ENCODE results near the gene ITGA3.

The ITGA3 gene

DNA sequence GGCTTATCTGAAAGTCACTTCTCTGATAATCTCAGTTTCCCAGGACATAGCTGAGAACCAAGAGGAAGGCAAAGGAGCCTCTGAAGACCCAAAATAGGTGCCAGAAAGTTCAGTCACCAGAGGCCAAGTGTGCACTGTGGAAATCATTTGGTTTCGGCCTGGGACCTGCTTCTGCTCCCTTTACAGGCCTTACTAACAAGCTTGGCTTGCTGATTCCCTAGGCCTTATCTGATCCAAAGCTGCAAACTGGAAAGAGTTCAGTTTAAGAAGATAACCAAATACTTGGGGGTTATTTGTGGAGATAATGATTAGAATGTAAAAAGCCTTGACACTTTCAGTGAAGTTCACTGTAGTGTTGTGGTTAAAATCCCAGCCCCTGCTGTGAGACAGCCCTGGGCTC is 17.0 kb downstream of the ITGA3 start:
- H3K4me1 ChIP-seq (ENCODE audit: control insufficient read depth, insufficient read depth, low read length, poor library complexity, severe bottlenecking), result no peaks in the 10 kb centered on the region
- peaks cover 81% of the 10 kb centered on the region for H3K36me3 ChIP-seq (ENCODE audit: control insufficient read depth, insufficient read depth, low read length)
- no peak overlapping the region for H3K4me3 ChIP-seq (ENCODE audit: extremely low read depth, insufficient read depth, low read length, poor library complexity, severe bottlenecking)
- H3K9me3 ChIP-seq (ENCODE audit: control insufficient read depth, low read length), result no peaks in the 10 kb centered on the region
- H3K27ac ChIP-seq (ENCODE audit: low read depth, low read length, severe bottlenecking), result no peak overlapping the region
- 100% methylated on average over 1 of the region's 1 CpG; no CpG with 5 or more reads in 1 of the 2 experiments for WGBS, 2 experiments (ENCODE audit: insufficient coverage in 2 of 2)

- no peaks in the 10 kb centered on the region for H3K9me3 ChIP-seq (ENCODE audit: control insufficient read depth, low read length)
- H3K36me3 ChIP-seq (ENCODE audit: control insufficient read depth, insufficient read depth, low read length), result peaks cover 88% of the 10 kb centered on the region
- 85 to 97% methylated on average over 5 to 6 of the region's 6 CpGs for WGBS, 2 experiments (ENCODE audit: insufficient coverage in 2 of 2)
- H3K27ac ChIP-seq (ENCODE audit: low read depth, low read length, severe bottlenecking), result no peak overlapping the region
- no peaks in the 10 kb centered on the region for H3K4me1 ChIP-seq (ENCODE audit: control insufficient read depth, insufficient read depth, low read length, poor library complexity, severe bottlenecking)
- no peak overlapping the region for H3K4me3 ChIP-seq (ENCODE audit: extremely low read depth, insufficient read depth, low read length, poor library complexity, severe bottlenecking)
Measured at GRCh38 chr17:50074227-50074626, 18.3 kb downstream of the ITGA3 start.

- H3K36me3 ChIP-seq (ENCODE audit: control insufficient read depth, insufficient read depth, low read length), result peaks cover 94% of the 10 kb centered on the region
- no peak overlapping the region for H3K4me3 ChIP-seq (ENCODE audit: extremely low read depth, insufficient read depth, low read length, poor library complexity, severe bottlenecking)
- no peaks in the 10 kb centered on the region for H3K9me3 ChIP-seq (ENCODE audit: control insufficient read depth, low read length)
- no peaks in the 10 kb centered on the region for H3K4me1 ChIP-seq (ENCODE audit: control insufficient read depth, insufficient read depth, low read length, poor library complexity, severe bottlenecking)
- H3K27ac ChIP-seq (ENCODE audit: low read depth, low read length, severe bottlenecking), result no peak overlapping the region
- WGBS, 2 experiments (ENCODE audit: insufficient coverage in 2 of 2), result 94 to 96% methylated on average over 14 to 16 of the region's 16 CpGs
Measured at GRCh38 chr17:50075446-50076032, 19.6 kb downstream of the ITGA3 start.

- H3K9me3 ChIP-seq (ENCODE audit: control insufficient read depth, low read length), result no peaks in the 10 kb centered on the region
- no peaks in the 10 kb centered on the region for H3K4me1 ChIP-seq (ENCODE audit: control insufficient read depth, insufficient read depth, low read length, poor library complexity, severe bottlenecking)
- 90 to 93% methylated on average over 15 of the region's 16 CpGs for WGBS, 2 experiments (ENCODE audit: insufficient coverage in 2 of 2)
- no peak overlapping the region for H3K4me3 ChIP-seq (ENCODE audit: extremely low read depth, insufficient read depth, low read length, poor library complexity, severe bottlenecking)
- H3K36me3 ChIP-seq (ENCODE audit: control insufficient read depth, insufficient read depth, low read length), result peaks cover 94% of the 10 kb centered on the region
- no peak overlapping the region for H3K27ac ChIP-seq (ENCODE audit: low read depth, low read length, severe bottlenecking)
Measured at GRCh38 chr17:50076221-50076590, 20.3 kb downstream of the ITGA3 start.

GRCh38 chr17:50076591-50077235 is 20.8 kb downstream of the ITGA3 start:
- H3K4me3 ChIP-seq (ENCODE audit: extremely low read depth, insufficient read depth, low read length, poor library complexity, severe bottlenecking), result no peak overlapping the region
- 72 to 82% methylated on average over 35 to 39 of the region's 39 CpGs for WGBS, 2 experiments (ENCODE audit: insufficient coverage in 2 of 2)
- no peaks in the 10 kb centered on the region for H3K4me1 ChIP-seq (ENCODE audit: control insufficient read depth, insufficient read depth, low read length, poor library complexity, severe bottlenecking)
- no peaks in the 10 kb centered on the region for H3K9me3 ChIP-seq (ENCODE audit: control insufficient read depth, low read length)
- H3K27ac ChIP-seq (ENCODE audit: low read depth, low read length, severe bottlenecking), result no peak overlapping the region
- H3K36me3 ChIP-seq (ENCODE audit: control insufficient read depth, insufficient read depth, low read length), result peaks cover 94% of the 10 kb centered on the region

DNA sequence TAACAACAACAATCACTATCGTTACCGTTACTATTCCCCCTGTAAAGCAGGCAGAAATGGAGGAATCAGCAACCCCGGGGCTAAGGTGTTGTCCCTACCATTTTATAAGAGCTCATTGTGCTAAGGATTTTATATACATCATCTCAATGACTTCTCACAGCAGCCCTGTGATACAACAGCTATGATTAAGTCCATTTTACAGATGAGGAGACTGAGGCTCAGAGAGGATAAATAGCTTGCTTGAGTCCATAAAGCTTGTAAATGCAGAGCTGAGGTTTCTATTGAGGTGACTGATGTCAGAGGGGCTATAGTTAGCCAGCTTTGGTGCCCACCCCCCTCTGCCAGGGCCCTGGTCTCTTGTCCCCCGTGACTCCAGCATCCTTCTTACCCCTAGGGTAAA is 22.5 kb downstream of the ITGA3 start:
- no peak overlapping the region for H3K27ac ChIP-seq (ENCODE audit: low read depth, low read length, severe bottlenecking)
- no peaks in the 10 kb centered on the region for H3K4me1 ChIP-seq (ENCODE audit: control insufficient read depth, insufficient read depth, low read length, poor library complexity, severe bottlenecking)
- WGBS, 2 experiments (ENCODE audit: insufficient coverage in 2 of 2), result 83 to 100% methylated on average over 1 to 2 of the region's 4 CpGs
- H3K9me3 ChIP-seq (ENCODE audit: control insufficient read depth, low read length), result no peaks in the 10 kb centered on the region
- H3K4me3 ChIP-seq (ENCODE audit: extremely low read depth, insufficient read depth, low read length, poor library complexity, severe bottlenecking), result no peak overlapping the region
- peaks cover 93% of the 10 kb centered on the region for H3K36me3 ChIP-seq (ENCODE audit: control insufficient read depth, insufficient read depth, low read length)

GRCh38 chr17:50079334-50080095 is 23.6 kb downstream of the ITGA3 start:
- H3K4me3 ChIP-seq (ENCODE audit: extremely low read depth, insufficient read depth, low read length, poor library complexity, severe bottlenecking), result no peak overlapping the region
- peaks cover 89% of the 10 kb centered on the region for H3K36me3 ChIP-seq (ENCODE audit: control insufficient read depth, insufficient read depth, low read length)
- H3K27ac ChIP-seq (ENCODE audit: low read depth, low read length, severe bottlenecking), result no peak overlapping the region
- H3K4me1 ChIP-seq (ENCODE audit: control insufficient read depth, insufficient read depth, low read length, poor library complexity, severe bottlenecking), result no peaks in the 10 kb centered on the region
- no peaks in the 10 kb centered on the region for H3K9me3 ChIP-seq (ENCODE audit: control insufficient read depth, low read length)
- WGBS, 2 experiments (ENCODE audit: insufficient coverage in 2 of 2), result 83 to 85% methylated on average over 6 to 9 of the region's 12 CpGs

DNA sequence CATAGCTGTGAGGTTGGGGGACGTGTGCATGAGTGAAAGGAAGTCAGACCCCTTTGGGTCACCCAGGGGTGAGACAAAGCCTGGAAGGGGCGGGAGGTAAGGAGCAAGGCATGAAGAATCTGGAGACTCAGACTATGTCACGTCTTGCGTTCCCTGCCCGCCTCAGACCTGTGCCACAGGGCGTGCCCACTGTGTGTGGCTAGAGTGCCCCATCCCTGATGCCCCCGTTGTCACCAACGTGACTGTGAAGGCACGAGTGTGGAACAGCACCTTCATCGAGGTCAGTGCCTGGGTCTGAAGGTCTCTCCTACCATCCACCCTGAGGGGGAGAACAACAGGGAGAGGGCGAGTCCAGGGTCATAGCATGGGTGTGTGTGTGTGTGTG is 24.2 kb downstream of the ITGA3 start:
- Histone ChIP-seq H3K9me3 (ENCODE audit: control insufficient read depth, low read length) (no peaks in the 10 kb centered on the region), H3K36me3 (ENCODE audit: control insufficient read depth, insufficient read depth, low read length) (peaks cover 89% of the 10 kb centered on the region), H3K4me3 (ENCODE audit: extremely low read depth, insufficient read depth, low read length, poor library complexity, severe bottlenecking) (no peak overlapping the region), H3K4me1 (ENCODE audit: control insufficient read depth, insufficient read depth, low read length, poor library complexity, severe bottlenecking) (no peaks in the 10 kb centered on the region), H3K27ac (ENCODE audit: low read depth, low read length, severe bottlenecking) (no peak overlapping the region)
- 80 to 85% methylated on average over 6 to 11 of the region's 11 CpGs for WGBS, 2 experiments (ENCODE audit: insufficient coverage in 2 of 2)

DNA sequence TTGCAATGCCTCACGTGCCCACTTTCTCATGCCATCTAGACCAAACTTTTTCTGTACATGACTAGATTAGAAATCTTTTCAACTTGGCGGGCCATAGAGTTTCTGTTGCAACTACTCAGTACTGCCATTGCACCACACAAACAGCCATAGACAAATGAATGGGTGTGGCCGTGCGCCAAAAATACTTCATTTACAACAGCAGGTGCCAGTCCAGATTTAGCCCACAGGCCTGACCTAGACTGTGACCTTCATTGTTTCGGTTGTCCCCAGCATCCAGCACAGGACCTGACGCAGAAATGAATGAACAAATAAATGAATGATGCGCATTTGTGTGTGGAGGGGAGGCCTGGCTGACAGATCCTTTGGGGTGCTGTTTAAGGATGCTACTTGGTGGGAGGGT is 24.9 kb downstream of the ITGA3 start:
- Histone ChIP-seq H3K9me3 (ENCODE audit: control insufficient read depth, low read length) (no peaks in the 10 kb centered on the region), H3K36me3 (ENCODE audit: control insufficient read depth, insufficient read depth, low read length) (peaks cover 85% of the 10 kb centered on the region), H3K4me1 (ENCODE audit: control insufficient read depth, insufficient read depth, low read length, poor library complexity, severe bottlenecking) (no peaks in the 10 kb centered on the region), H3K4me3 (ENCODE audit: extremely low read depth, insufficient read depth, low read length, poor library complexity, severe bottlenecking) (no peak overlapping the region), H3K27ac (ENCODE audit: low read depth, low read length, severe bottlenecking) (no peak overlapping the region)
- 82 to 95% methylated on average over 7 of the region's 7 CpGs for WGBS, 2 experiments (ENCODE audit: insufficient coverage in 2 of 2)

DNA sequence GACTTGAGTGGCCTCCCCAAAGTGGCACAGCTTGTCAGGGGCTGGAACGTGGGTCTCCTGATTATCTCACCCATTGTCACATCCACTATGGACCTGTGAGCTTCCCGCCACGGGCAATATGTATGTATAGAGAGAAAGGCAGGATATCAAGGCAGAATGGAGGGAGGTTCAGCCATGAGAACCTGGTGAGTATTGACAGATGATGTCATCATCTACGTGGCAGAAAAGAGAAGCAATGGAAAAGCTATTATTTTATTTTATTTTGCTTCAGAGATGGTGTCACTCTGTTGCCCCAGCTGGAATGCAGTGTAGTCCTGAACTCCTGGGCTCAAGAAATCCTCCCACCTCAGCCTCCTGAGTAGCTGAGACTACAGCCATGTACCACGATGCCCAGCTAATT is 25.8 kb downstream of the ITGA3 start:
- Histone ChIP-seq H3K36me3 (ENCODE audit: control insufficient read depth, insufficient read depth, low read length) (peaks cover 80% of the 10 kb centered on the region), H3K4me3 (ENCODE audit: extremely low read depth, insufficient read depth, low read length, poor library complexity, severe bottlenecking) (no peak overlapping the region), H3K27ac (ENCODE audit: low read depth, low read length, severe bottlenecking) (no peak overlapping the region), H3K9me3 (ENCODE audit: control insufficient read depth, low read length) (no peaks in the 10 kb centered on the region), H3K4me1 (ENCODE audit: control insufficient read depth, insufficient read depth, low read length, poor library complexity, severe bottlenecking) (no peaks in the 10 kb centered on the region)
- 68 to 100% methylated on average over 1 to 2 of the region's 5 CpGs for WGBS, 2 experiments (ENCODE audit: insufficient coverage in 2 of 2)

All from mesodermal cell (in vitro differentiated cells).